Pancreas (tissue), 10 donors: ENCODE data around the gene EIF3B. TPM values are rescaled to one million over a fixed set of nuclear protein-coding genes. Genes with fewer than 3 reads are reported as not detected.
"Not testable (repeated sequence)": the region's sequence is repeated elsewhere in the genome, so short reads cannot be mapped to it uniquely, and the experiment has no call there.

Experiments
- ATAC-seq, 4 donors: fragments of 200-7000 bp; cut with Tn5 transposase; one replicate each; pipeline versions ENCODE4 v1.8.0 to v1.9.1; 2020; ENCODE audit warnings: mild to moderate bottlenecking in 4 of 4, moderate library complexity in 4 of 4
- DNase-seq, 6 donors: peaks; one replicate each; pipeline ENCODE4 v3.0.0-alpha.2; 2020
- FAIRE-seq: peaks from 2 replicates; lab custom pipeline; 2012; peaks lifted over from hg19 to GRCh38; lab: Jason Lieb, UNC
- H3K27ac ChIP-seq, 4 donors: fragments of 200-600 bp; sonication (generic); 1 replicate in 3 of 4; 2 replicates in 1 of 4; pipeline versions ENCODE4 v1.5.0 to v1.8.0; 2020
- H3K27me3 ChIP-seq, 4 donors: fragments of 200-600 bp; one replicate each; pipeline ENCODE4 v1.8.0; 2021
- H3K36me3 ChIP-seq, 3 donors: fragments of 200-600 bp; sonication (generic) in 1 of 3; one replicate each; pipeline versions ENCODE4 v1.5.0 to v1.8.0; 2020 to 2021
- H3K4me1 ChIP-seq, 3 donors: fragments of 200-600 bp; one replicate each; pipeline ENCODE4 v1.8.0; 2021
- H3K4me3 ChIP-seq, 4 donors: fragments of 200-600 bp; sonication (generic) in 2 of 4; one replicate each; pipeline versions ENCODE4 v1.5.0 to v1.8.0; 2020 to 2021
- H3K9me3 ChIP-seq, 4 donors: fragments of 200-600 bp; one replicate each; pipeline ENCODE4 v1.8.0; 2021
- WGBS, 2 donors: extraction: QIAGEN DNeasy Blood & Tissue Kit; methylation state at CpG; one replicate each; pipeline ENCODE4 v1.1.7; 2013; 5-methylcytosine and 5-hydroxymethylcytosine counted together
- intact Hi-C, 3 donors: fragments of 100-400 bp; cut with DNase I; formaldehyde crosslinking; loops; one replicate each; pipeline versions ENCODE4 v1.11.1 to v1.14.2; 2022
- polyA plus RNA-seq, 2 donors: library from polyadenylated mRNA; stranded (reverse); fragments of 200-250 nt; gene quantifications; one replicate each; pipeline ENCODE4 v1.2.3, GENCODE V29; 2013
- total RNA-seq, 6 donors: library from RNA; stranded (reverse); fragmentation: NEBNext Ultra II Directional in 4 of 6; extraction: Animal tissue kit (Norgen Biotek cat#: 25700) in 4 of 6; gene quantifications; one replicate each; pipeline versions ENCODE4 v1.2.1 to v1.2.4, GENCODE V29; 2021 to 2023
- TF ChIP-seq, protein P1 (sequence below), 4 donors: fragments of 200-600 bp; sonication (generic) in 3 of 4; IDR thresholded peaks; one replicate each; pipeline versions ENCODE4 v1.5.0 to v1.8.0; 2021; ENCODE audit warnings: antibody characterized with exemption in 4 of 4
- donor health status: healthy with polysubstance abuse.
- donor health status: DM: no; HTN: no; CAD: no; lungs with moderate emphysema.
- donor health status: DM: no; HTN: no; CAD: no.
- donor health status: control.
- donor health status: control.
- donor health status: Bipolar disorder and iron deficiency.
- donor health status: DM: yes; HTN: yes; CAD: no.
- donor health status: DM: no; HTN: no; CAD: no.
- donor health status: DM: no; HTN: no; CAD: no.
- donor health status: DM: yes; HTN: yes; CAD: no.

The EIF3B gene
- total and polyA plus RNA-seq, 8 donors, result 61.1 to 106 (median 78.3) TPM

DNA sequence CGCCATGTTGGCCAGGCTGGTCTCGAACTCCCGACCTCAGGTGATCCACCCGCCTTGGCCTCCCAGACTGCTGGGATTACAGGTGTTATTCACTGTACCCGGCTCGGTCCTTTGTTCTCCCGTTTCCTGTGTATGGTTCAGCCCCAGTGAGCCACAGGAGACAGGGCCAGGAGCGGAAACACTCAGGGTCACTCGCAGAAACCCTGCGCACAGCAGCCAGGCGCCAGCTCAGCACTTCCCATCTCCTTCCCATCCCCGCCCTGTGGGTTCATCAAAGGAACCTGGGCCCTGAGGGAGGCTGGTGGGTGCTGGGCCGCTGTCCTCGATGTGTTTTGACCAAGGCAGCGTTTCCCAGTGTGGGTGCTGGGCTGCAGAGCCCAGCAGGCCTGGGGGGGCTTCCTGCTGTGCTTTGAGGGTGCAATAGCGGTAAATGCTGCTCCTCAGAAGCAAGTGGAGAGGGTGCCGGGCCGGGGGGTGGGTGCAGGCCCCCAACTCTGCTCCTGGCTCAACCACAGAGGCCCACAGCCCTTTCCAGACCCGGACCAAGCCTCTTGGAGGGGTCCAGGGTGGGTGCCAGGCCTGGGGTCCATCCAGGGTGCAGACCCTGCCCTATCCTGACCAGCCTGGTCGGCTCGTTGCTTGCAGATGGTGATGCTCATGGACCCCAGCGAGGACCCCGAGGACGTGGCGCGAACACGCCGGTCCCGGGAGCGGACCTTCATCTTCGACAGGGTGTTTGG, 33.4 kb downstream of the EIF3B start:
- Histone ChIP-seq H3K36me3 (no peaks in the 10 kb centered on the region), H3K9me3 (no peaks in the 10 kb centered on the region), H3K27me3 (no peaks in the 10 kb centered on the region), H3K4me1 (no peaks in the 10 kb centered on the region), H3K4me3 (no peak overlapping the region), H3K27ac (no peak overlapping the region)
- intact Hi-C loops, result no loop called here
- peak in 1 of 6 donors; percentile 70 for DNase-seq
- no peak for ATAC-seq
- no peak for FAIRE-seq
- TF ChIP-seq, protein P1, sequence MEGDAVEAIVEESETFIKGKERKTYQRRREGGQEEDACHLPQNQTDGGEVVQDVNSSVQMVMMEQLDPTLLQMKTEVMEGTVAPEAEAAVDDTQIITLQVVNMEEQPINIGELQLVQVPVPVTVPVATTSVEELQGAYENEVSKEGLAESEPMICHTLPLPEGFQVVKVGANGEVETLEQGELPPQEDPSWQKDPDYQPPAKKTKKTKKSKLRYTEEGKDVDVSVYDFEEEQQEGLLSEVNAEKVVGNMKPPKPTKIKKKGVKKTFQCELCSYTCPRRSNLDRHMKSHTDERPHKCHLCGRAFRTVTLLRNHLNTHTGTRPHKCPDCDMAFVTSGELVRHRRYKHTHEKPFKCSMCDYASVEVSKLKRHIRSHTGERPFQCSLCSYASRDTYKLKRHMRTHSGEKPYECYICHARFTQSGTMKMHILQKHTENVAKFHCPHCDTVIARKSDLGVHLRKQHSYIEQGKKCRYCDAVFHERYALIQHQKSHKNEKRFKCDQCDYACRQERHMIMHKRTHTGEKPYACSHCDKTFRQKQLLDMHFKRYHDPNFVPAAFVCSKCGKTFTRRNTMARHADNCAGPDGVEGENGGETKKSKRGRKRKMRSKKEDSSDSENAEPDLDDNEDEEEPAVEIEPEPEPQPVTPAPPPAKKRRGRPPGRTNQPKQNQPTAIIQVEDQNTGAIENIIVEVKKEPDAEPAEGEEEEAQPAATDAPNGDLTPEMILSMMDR (IDR thresholded peaks at IDR 0.05), result no peak
- WGBS, 2 donors, result 92 to 95% methylated on average over 31 of the region's 31 CpGs

DNA sequence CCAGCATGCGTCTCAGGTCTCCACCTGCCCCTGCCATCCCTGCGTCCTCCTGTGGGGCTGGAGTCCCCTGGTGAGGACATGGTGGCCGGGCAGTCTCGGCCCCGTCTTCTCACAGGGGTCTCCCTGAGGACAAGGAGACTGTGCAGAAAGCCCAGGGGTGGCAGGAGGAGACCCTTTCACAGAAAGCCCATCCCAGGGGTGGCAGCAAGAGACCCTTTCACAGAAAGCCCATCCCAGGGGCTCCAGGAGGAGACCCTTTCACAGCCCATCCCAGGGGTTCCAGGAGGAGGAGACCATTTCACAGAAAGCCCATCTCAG, 34.0 kb downstream of the EIF3B start:
- ATAC-seq (no peak), FAIRE-seq (no peak), DNase-seq (no peak)
- Histone ChIP-seq H3K4me3 (no peak overlapping the region), H3K27me3 (no peaks in the 10 kb centered on the region), H3K36me3 (no peaks in the 10 kb centered on the region), H3K4me1 (no peaks in the 10 kb centered on the region), H3K9me3 (no peaks in the 10 kb centered on the region), H3K27ac (no peak overlapping the region)
- intact Hi-C loops, result no loop called here
- TF ChIP-seq, protein P1 (IDR thresholded peaks at IDR 0.05), result no peak
- 92 to 95% methylated on average over 5 of the region's 5 CpGs for WGBS, 2 donors

DNA sequence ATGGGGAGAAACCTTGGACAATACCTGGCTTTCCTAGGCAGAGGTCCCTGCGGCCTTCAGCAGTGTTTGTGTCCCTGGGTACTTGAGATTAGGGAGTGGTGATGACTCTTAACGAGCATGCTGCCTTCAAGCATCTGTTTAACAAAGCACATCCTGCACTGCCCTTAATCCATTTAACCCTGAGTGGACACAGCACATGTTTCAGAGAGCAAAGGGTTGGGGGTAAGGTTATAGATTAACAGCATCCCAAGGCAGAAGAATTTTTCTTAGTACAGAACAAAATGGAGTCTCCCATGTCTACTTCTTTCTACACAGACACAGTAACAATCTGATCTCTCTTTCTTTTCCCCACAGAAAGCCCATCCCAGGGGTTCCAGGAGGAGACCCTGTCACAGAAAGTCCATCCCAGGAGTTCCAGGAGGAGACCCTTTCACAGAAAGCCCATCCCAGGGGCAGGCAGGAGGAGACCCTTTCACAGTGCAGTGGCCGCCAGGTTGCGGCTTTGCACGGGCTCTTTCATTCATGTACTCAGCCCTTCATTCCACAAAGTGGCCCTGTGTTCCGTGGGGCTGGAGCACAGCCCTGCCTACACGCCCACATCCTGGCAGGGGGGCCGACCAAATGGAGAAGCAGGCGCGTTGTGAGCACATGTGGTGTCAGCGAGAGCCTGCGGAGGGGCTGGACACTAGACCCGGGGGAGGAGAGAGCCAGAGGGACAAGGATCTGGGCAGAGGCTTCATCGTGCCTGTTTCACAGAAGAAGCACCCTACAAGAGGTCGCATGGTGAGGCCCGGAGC, 35.6 kb downstream of the EIF3B start:
- H3K4me1 ChIP-seq, H3K27ac ChIP-seq, H3K9me3 ChIP-seq, H3K36me3 ChIP-seq, DNase-seq, H3K4me3 ChIP-seq, H3K27me3 ChIP-seq, intact Hi-C loops, FAIRE-seq: not testable (repeated sequence)
- 68 to 74% methylated on average over 15 to 16 of the region's 16 CpGs for WGBS, 2 donors
- ATAC-seq, result peak in 1 of 4 donors; percentile 60

DNA sequence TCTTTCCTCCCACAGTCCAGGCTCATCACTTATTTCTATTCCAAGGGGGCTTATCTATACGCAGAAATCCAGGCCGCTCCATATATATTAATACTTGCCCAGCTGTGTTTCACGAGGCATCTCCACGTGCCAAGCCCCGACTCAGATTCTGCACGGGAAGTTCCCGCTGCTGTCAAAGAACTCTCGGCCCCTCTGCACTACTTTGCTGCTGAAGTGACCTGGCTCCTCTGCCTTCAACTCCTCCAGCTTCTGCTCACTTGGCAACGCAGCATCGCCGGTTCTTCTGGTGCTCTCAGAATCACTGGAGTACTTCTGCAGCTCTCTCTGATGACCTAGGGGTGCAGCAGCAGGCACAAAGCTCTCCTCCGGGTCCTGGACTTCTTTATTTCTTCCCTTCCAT, 39.1 kb downstream of the EIF3B start:
- no peak overlapping the region for H3K27ac ChIP-seq
- intact Hi-C loops, result no loop called here
- H3K36me3 ChIP-seq, result no peaks in the 10 kb centered on the region
- DNase-seq, result peak in 1 of 6 donors; percentile 17
- H3K27me3 ChIP-seq, result no peaks in the 10 kb centered on the region
- TF ChIP-seq, protein P1 (IDR thresholded peaks at IDR 0.05), result no peak
- 74 to 85% methylated on average over 12 of the region's 12 CpGs for WGBS, 2 donors
- no peaks in the 10 kb centered on the region for H3K4me1 ChIP-seq
- no peak for ATAC-seq
- no peak for FAIRE-seq
- no peak overlapping the region for H3K4me3 ChIP-seq
- no peaks in the 10 kb centered on the region for H3K9me3 ChIP-seq

DNA sequence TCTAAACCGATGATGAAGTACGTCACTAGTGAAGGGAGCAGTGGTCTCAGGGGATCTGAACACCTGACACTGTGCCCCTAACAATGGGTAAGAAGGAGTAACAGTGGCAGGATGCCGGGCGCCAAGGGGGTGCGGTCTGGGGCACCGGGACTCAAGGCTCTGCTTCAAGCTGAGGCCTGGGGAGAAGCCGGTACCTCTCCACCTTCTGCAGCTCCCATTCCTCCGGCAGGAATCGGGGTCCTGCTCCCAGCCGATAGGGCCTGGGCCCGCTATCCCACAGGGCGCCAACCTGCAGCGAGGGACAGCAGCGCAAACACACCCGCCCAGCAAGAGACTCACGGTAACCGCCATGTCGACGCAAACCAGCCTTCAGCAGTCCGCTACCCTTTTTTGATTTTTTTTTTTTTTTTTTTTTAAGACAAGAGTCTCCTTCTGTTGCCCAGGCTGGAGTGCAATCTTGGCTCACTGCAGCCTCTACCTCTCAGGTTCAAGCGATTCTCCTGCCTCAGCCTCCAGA, 40.0 kb downstream of the EIF3B start:
- DNase-seq (no peak), FAIRE-seq (no peak), ATAC-seq (no peak)
- Histone ChIP-seq H3K4me1 (peaks cover 0 to 3% (median 3%) of the 10 kb centered on the region in 3 donors), H3K4me3 (no peak overlapping the region), H3K27me3 (no peaks in the 10 kb centered on the region), H3K9me3 (no peaks in the 10 kb centered on the region), H3K36me3 (no peaks in the 10 kb centered on the region), H3K27ac (no peak overlapping the region)
- TF ChIP-seq, protein P1 (IDR thresholded peaks at IDR 0.05), result no peak
- 89 to 95% methylated on average over 21 of the region's 21 CpGs for WGBS, 2 donors
- intact Hi-C loops, result no loop called here
